Myocyte (in vitro differentiated cells): Measurements from ENCODE around the gene RNF31. TPM values are rescaled to one million over a fixed set of nuclear protein-coding genes. Genes with fewer than 3 reads are reported as not detected.

Experiments
- DNase-seq: peaks from one replicate; pipeline ENCODE4 v3.0.0-alpha.2; 2012; ENCODE audit warnings: low read depth
- total RNA-seq: library from RNA; depleted of rRNA; stranded (reverse); fragments of >200 nt; gene quantifications from 2 replicates; pipeline ENCODE4 v1.2.3, GENCODE V29; 2014

The RNF31 gene
- total RNA-seq, 1 donor from 2014 or later: 57.6 TPM

GRCh38 chr14:24116128-24116814, 31.0 kb upstream of the RNF31 start:
- DNase-seq: no peak

DNA sequence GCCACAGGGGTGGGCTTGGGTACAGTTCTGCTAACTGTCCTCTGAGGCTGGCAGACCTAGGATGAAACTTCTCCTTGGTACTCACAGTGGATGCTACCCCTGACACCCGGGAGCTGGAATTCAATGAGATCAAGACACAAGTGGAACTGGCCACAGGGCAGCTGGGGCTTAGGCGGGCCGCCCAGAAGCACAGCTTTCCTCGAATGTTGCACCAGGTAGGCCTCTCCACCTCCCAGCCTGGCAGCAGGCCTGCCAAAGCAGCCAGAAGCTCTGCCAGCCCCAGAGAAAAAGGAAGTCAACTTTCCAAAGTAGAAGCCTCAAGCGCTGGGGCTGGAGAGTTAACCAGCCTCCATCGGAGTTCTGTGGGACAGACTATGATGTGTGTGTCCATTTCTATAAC, 30.1 kb upstream of the RNF31 start:
- DNase-seq: no peak

DNA sequence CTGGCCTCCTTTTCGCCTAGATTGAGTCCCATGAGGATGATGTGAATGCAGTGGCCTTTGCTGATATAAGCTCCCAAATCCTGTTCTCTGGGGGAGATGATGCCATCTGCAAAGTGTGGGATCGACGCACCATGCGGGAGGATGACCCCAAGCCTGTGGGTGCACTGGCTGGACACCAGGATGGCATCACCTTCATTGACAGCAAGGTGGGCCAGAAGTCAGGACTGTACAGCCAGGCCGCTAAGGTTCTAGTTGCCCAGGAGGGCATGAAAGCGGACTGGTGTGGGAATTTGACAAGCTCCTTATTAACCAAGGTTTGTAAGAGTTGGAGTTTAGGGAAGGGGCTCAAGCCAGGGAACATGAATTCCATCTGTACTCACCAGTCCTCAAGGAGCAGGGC, 27.6 kb upstream of the RNF31 start:
- no peak for DNase-seq

- no peak for DNase-seq
These were observed 26.1 kb upstream of the RNF31 start for GRCh38 chr14:24121210-24121609.

GRCh38 chr14:24122416-24122815, 24.9 kb upstream of the RNF31 start:
- DNase-seq: no peak

DNA sequence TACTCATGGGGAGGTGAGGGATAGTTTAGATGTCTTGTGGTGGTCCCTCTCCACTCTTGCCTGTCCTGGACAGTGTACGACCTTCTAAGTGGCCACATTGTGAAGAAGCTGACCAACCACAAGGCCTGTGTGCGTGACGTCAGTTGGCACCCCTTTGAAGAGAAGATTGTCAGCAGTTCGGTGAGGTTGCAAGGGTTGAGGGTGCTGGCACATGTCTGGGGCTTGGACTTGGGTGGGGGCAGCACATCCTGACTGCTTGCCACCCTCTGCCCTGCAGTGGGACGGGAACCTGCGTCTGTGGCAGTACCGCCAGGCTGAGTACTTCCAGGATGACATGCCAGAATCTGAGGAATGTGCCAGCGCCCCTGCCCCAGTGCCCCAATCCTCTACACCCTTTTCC, 24.4 kb upstream of the RNF31 start:
- no peak for DNase-seq

DNA sequence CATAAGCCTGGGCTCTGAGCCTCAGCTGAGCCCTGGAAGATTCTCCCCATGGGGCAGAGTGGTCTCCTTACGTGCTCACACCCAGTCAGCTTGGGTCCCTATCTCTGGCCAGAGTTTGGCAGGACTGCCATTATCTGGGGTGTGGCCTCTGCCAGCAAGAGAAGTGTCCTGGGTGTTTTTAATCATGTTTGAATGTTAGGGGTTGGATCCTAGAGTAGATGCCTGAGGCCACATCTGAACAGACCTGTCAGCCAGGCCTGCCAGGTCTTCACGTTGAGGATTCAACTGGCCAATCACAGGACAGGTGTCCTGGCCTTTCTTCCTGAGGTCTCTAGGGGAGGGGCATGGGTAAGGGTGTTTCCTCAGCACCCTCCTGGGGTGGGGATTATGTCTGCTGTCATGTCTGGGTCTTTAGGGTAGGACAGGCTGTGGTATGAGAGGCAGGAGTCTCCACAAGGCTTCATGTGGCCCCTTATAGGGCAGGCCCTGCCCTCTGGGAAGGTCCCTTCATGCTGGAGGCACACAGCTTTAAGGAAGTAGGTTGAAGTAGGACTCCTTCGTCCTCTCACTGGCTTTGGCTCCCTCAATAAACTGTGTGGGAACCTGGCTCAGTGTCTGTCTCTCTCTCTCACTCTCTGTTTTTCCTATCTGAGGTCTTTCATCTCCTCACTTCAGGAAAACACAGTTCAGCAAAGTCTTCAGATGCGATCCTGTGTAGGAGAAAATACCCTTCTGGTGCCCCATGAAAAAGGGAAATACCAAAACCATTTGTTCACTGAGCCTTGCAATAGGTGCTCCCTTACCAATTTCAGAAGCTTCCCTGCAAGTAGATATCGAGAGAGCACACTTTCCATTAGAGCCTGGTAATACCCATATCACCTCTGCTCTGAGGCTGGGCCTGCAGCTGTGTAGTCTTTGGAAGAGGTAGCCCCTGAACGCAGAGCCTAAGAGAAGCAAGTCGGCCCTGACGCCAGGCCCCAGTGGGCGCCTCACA, 23.6 kb upstream of the RNF31 start:
- DNase-seq: no peak

DNA sequence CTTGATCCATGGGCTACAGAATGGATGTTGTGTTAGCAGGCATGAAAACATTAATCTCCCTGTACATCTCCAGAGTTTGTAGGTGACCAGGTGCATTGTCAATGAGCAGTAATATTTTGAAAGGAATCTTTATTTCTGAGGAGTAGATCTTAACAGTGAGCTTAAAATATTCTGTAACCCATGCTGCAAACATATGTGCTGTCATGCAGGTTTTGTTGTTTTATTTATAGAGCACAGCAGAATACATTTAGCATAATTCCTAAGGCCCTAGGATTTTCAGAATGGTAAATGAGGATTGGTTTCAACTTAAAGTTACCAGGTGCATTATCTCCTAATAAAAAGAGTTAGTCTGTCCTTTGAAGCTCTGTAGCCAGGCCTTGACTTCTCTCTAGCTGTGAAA, 20.4 kb upstream of the RNF31 start:
- no peak for DNase-seq

- no peak for DNase-seq
These were observed 19.6 kb upstream of the RNF31 start for GRCh38 chr14:24127673-24128072.

- DNase-seq: no peak
These were observed 17.8 kb upstream of the RNF31 start for GRCh38 chr14:24129410-24129998.

- DNase-seq: no peak
These were observed 16.9 kb upstream of the RNF31 start, which contains the start of gene FITM1 for GRCh38 chr14:24130380-24130716. FITM1 (plus strand) TSS chr14:24130659; CDS start chr14:24131564, 905 bp downstream.

GRCh38 chr14:24130717-24131548, 16.4 kb upstream of the RNF31 start:
- DNase-seq: peak; percentile 96

GRCh38 chr14:24131549-24131966, 15.7 kb upstream of the RNF31 start:
- DNase-seq: peak; percentile 59

DNA sequence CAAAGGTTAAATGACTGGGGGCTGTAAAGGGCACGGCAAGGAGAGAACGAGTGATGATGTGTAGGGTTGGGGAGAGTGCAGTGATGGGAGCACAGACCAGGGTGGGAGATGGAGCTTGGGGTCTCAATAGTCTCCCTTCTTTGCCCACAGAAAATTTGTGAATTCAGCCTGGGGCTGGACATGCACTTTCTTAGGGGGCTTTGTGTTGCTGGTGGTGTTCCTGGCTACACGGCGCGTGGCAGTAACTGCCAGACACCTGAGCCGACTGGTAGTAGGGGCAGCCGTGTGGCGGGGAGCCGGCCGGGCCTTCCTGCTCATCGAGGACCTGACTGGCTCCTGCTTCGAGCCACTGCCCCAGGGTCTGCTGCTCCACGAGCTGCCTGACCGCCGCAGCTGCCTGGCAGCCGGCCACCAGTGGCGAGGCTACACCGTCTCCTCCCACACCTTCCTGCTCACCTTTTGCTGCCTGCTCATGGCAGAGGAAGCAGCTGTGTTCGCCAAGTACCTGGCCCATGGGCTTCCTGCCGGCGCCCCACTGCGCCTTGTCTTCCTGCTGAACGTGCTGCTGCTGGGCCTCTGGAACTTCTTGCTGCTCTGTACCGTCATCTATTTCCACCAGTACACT, 15.1 kb upstream of the RNF31 start:
- no peak for DNase-seq

GRCh38 chr14:24132976-24133375, 14.3 kb upstream of the RNF31 start:
- DNase-seq: no peak

- DNase-seq: no peak
These were observed 13.6 kb upstream of the RNF31 start for GRCh38 chr14:24133735-24134134.

- DNase-seq: peak; percentile 44
These were observed 11.8 kb upstream of the RNF31 start for GRCh38 chr14:24135584-24135833.

DNA sequence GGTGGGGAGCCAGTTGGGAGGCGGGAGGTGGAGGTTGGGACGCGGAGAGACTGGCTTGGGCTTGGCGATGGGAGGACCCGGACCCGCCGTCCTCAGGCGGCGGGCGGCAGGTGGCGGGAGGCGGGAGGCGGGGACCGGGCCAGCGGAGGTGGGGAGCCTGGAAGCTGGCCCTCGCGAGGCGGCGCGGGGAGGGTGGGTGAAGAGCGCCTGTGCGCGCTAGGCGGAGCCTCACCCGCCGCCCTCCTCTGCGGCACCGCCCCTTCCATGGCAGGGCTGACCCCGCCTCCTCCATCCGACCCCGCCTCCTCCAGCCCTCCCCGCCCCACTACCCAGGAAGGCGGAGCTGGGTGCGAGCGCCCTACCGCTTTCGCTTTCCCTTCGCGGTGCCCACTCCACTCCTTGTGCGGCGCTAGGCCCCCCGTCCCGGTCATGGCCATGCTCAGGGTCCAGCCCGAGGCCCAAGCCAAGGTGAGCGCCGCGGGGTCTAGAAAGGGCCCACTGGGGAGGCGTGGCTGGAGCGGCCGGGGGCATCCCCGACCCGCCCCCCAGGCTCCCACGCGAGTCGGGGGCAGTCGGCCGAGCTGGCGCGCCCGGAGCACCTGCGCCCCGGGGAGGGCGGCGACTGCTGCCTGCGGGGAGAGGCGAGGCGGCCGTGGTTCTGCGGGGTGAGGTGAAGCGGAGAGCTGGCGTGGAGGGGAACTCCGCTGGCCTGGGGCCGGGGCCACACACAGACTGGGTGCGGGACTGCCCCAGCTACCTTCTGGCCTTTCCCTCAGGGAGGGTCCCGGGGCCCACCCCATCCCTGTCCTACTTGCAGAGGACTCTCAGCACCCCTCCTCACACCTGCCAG, 11.2 kb upstream of the RNF31 start, which contains the start of gene PSME1:
Gene PSME1 (plus strand): TSS at position 361 of the 850 bp plus-strand sequence. CDS start 69 bp downstream, at position 430.
- peak; percentile 91 for DNase-seq

DNA sequence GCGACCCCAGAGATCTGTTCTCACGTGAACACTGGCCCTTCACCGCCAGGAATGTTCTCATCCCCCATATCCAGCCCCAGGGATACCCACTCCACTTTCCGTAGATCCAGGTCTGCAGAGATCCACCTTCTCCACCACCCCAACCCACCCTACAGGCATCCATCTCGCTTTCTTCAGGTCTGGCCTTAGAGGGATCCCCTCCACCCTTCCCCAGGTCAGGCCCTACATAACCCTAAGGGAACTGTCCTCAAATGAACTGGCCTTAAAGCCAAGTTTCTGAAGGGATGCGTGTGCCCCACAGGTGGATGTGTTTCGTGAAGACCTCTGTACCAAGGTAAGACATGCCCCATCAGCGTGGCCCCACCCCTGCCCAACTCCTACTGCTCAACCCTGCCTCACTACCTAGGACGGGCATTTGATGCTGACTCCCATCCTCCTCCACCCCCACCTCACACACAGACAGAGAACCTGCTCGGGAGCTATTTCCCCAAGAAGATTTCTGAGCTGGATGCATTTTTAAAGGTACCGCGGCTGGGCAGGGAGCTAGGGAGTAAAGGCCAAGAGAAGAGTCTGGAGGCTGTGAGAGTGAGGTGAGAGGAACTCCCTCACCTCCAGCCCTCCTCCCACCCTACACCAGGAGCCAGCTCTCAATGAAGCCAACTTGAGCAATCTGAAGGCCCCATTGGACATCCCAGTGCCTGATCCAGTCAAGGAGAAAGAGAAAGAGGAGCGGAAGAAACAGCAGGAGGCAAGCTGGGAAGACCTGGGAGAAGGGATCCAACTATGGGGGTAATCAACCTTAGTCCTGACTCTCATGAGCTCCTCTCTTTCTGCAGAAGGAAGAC, 10.4 kb upstream of the RNF31 start:
- no peak for DNase-seq
